Measurements from ENCODE around the gene PURA.

PURA gene

DNA sequence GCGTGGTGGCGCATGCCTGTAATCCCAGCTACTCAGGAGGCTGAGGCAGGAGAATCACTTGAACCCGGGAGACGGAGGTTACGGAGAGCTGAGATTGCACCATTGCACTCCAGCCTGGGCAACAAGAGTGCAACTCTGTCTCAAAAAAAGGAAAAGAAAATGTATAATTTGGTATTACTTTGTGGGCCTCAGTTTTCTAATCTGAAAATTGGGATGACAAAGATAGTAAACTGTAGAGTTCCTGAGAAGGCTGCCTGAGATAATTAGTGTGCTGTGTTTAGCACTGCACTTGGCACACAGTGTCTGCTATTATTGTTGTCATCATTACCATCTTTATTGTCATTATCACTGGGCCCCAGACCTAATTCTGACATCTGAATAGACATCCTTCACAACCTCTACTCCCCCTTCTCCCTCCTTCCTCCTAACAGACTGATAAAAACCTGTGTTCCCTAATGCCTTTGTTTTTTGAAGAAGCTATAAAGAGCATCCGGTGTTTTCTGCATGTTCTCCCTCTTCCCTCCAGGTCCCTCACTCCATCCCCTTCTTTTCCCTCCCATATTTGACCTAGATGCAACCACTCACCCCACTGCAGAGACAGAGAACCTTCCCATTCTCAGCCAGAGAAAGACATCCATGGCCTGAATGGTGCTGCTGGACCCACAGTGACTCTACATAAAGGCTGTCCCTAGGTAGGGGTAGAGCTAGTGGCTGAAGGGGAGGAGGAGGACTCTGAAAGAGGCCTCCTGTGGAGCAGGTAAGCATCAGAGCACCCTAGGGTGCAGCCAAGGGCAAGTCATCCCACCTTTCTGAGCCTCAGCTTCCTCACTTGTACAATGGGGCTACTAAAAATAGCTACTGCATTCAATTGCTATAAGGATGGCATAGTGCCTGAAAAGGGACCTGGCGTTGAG, 45.4 kb downstream of the PURA start:
- no peak for DNase-seq (ENCODE audit: low spot score)

DNA sequence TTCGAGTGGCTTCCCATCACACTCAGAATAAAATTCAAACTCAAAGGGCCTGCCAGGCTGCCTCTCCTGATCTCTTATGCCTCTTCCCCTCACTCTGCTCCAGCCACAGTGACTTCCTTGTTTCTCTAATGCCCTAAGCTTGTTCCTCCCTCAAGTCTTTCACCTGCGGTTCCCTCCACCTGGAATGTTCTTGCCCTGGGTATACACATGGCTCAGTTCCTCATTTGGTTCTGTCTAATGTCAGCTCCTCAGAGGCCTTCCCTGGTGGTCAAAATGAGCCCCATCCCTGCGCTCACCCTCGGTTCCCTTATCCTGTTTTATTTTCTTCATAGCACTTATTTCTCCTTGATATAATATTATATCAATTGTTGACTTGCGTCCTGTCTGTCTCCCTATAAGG, 48.4 kb downstream of the PURA start:
- DNase-seq (ENCODE audit: low spot score), result no peak

DNA sequence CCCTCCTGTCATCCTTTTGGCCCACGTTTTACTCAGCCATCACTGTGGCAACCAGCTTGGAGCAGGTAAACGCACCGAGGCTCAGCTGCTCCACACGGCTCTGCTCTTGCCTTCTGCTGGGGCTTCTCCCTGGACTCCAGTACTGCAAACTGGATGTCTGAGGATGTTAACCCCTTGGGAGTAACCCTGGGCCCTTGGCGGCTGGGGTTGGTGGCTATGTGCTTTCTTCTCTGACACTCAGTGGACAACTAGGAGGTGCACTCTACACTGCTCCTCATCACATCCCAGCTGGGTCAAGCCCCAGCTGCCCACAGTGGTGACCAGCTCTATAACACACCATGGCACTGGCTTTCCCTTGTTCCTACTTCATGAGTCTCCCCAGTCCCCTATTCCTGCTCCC, 48.9 kb downstream of the PURA start:
- no peak for DNase-seq (ENCODE audit: low spot score)

DNA sequence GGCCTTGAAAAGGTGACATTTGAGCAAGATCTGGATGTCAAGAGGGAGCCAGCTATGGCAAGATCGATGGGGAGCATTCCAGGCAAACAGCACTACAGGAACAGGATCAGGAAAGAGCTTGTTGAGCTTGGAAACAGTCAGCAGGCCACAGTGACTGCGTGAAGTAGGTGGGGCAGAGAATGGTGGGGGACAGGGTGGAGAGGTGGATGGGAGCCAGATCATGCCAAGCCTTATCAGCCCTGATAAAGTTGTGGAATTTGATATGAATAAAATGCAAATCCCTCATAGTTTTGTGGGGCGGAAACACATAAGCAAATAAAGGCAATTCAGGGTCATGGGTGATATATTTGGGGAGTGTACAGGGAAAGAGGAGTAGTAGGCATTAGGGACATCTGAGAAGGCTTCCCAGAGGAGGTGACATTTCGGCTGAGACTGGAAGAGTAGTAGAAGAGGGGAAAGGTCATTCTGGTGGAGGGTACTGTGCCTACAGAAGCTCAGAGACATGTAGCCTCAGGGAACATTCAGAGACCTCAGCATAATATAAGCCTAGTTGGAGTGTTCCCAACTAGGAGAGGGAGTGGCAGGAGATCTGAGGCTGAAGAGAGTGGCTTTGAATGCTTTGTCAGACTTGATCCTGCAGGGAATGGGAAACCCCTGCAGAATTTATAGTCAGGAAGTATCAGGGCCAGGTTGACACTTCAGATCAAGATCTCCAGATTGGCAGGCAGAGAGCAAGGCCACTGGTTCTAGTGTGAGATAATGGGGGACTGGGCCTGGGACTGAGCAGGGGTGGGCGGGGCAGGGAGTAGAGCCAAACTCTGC, 51.4 kb downstream of the PURA start:
- no peak for DNase-seq (ENCODE audit: low spot score)

DNA sequence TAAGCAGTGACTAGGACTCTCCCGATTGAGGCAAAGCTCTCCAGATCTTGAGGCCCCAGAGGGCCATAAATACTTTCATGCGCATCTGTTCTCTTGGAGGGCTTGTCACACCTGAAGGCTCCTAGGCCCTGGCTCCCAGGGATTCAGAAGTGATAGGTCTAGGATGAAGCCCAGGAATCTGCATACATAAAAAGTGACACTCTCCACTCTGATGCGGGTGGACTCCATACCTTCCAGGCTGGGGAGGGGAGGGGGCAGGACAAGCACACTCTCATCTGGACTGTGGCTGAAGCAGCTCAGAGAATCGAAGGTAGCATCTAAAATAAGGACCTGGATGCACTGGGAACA, 52.0 kb downstream of the PURA start:
- DNase-seq (ENCODE audit: low spot score), result no peak

DNA sequence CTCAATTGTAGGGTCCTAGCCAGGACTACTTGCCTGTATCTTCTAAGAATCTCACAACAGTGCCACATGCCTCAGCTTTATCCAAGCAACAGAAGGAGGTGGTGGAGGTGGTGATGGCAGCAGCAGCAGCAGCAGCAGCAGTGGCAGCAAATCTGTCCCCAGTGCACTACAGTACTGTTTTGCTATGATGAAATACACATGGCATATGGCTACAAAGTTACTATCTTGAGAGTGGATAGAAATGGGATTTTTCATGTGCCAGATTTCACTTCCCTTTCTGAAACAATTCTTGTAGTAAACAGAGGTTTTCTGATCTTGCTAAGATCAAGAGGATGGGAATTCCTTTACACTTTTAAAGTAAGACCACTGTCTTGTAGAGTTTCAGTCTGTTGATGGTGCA, 53.0 kb downstream of the PURA start:
- DNase-seq (ENCODE audit: low spot score), result no peak

DNA sequence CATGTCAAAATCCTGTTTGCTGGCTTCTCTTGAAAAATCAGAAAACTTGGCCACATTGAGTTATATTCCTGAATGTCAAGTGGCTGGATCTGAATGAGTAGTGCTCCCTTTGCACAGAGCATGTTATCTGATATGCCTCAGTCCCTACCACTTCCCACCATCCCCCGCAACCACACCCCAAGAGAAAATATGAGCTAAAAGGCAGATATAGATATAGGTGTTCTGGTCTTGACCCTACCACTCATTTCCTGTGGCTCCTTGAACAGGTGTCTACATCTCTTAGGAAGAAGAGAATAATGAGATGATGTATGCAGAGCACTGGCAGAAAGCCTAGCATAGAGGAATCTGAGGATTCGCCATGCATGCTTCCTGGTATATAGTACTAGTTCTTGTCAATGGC, 54.5 kb downstream of the PURA start:
- no peak for DNase-seq (ENCODE audit: low spot score)

DNA sequence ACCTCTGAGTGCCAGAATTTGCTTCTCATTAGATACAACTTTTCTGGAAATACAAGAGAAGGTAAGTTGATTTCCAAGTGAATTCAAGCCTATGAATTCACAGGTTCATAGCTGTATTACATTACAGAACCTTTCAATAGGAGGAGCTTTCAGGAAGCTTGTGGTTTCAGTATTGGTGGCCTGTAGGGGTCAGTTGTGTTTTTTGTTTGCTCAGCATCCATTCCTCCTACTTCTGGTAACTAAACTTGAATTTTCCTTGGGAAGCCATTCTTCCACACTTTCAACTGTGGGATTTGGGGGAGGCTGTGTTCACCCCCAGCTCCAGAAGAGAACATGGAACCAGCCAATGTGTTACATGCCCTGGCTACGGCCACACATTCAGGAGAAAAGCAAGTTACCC, 55.5 kb downstream of the PURA start:
- DNase-seq (ENCODE audit: low spot score), result no peak

DNA sequence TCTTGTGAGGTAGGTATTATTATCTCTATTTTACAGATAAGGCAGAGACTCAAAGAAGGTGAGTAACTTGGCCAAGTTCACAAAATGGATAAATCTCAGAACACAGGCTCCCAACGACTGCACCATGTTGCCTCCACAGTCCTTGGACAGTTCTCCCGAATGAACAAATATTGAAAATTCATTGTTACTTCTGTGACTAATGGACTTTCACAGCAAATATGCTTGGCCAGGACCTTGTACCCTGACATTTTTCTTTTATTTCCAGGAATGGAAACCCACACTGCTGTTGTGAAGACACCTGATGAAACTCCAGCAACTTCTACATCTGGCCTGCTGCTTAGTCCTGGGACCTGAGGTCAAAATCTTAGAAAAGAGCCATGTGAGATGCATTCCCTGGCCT, 58.6 kb downstream of the PURA start:
- DNase-seq (ENCODE audit: low spot score), result no peak

DNA sequence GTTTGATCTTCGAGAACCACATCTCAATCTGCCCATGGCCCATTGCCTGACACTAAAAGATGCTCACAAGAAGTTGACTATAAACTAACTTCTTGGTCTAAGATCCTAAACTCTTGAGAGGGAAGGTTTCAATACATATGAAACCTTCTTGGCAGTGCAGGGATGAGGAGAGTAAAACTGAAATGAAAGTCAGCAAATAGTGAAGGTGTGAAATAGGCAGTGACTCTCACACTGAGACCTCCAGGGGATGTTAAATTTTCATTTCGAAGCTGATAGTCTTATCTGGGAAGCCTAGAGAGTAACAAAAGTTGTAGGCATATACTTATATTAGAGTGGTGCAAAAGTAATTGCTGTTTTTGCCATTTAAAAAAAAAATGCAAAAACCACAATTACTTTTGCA, 60.1 kb downstream of the PURA start:
- DNase-seq (ENCODE audit: low spot score), result no peak

DNA sequence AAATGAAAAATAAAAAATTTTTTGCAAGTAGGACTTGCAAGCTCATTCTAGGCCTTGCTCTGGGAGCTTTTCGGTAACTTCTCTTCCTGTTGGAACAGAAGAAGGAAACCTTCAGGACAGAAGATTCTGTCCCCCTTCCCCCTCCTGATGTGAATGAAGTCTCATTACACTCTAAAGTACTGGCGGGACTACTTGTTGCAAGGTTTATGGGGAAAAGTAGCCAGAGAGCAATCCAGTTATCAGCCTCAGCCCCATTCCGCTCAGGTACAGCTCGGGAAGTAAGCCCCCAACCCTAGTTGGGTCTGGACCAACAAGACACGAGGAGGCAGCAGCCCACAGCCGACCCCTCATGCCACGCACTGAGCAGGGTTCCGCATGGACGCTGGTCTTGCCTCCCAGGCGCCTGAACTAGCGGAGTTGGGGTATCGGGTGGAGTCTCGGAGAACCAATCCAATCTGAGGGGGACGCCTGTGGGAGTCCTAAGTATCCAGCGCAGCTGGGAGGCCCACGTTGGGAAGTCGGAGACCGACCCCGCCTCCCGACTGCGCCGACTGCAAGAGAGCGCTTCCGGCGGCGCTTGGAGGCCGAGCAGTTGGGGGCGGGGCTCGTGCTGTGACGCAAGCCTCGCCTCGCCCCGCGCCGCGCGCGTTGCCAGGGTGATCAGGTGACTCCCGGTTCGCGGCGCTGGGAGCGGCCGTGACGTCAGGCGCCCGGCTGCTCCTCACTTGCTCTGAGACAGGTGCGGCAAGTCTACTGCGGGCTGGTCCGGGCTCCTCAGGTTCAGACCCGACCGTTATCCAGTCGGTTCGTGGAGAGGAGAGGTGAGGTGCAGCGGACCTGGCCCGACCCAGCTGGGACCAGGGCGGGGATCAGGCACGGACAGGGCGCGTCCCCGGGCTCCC, 60.8 kb downstream of the PURA start, which contains the start of gene CYSTM1:
CYSTM1 (plus strand) TSS at position 724 of the 902 bp plus-strand sequence. CDS start 19,278 bp downstream, outside the sequence.
- peak; percentile 94 for DNase-seq (ENCODE audit: low spot score)
